Measurements from ENCODE around the gene EFCAB11.

The EFCAB11 gene

GRCh38 chr14:89853936-89854693 is 100.4 kb downstream of the EFCAB11 start:
- no peak for ATAC-seq
- TF ChIP-seq ESRRG (CRISPR knock-in tag; IDR thresholded peaks at IDR 0.05) (no peak), TOX (CRISPR knock-in tag; IDR thresholded peaks at IDR 0.05; ENCODE audit: borderline replicate concordance) (no peak), ZC3H10 (CRISPR knock-in tag; IDR thresholded peaks at IDR 0.05) (no peak)

DNA sequence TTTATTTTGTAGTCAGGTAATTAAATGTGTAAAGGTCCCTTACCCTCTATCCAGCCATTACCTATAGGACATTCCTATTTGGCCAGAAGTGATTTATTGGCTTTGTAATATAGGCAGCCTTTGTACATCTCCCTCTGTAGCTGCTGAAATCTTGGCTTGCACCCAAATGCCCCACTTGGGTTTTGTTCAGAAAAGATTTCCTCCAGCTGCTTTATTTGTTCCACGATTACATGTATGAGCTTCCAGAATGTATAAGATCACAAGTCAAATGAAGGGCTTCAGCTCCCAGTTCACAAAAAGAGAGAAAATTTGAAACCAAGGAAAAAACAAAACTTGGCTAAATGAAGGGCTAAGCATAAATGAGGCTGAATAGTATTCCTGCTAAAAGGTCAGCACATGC is 103.4 kb downstream of the EFCAB11 start:
- ATAC-seq, result no peak
- no peak for TF ChIP-seq ESRRG (CRISPR knock-in tag; IDR thresholded peaks at IDR 0.05)
- TF ChIP-seq CSDC2 (CRISPR knock-in tag; IDR thresholded peaks at IDR 0.05), result no peak
- no peak for TF ChIP-seq ZNF70 (CRISPR knock-in tag; IDR thresholded peaks at IDR 0.05)
- no peak for TF ChIP-seq ZFP30 (CRISPR knock-in tag; IDR thresholded peaks at IDR 0.05)
- TF ChIP-seq BACH2 (CRISPR knock-in tag; IDR thresholded peaks at IDR 0.05; ENCODE audit: borderline replicate concordance), result no peak
- TF ChIP-seq TOX (CRISPR knock-in tag; IDR thresholded peaks at IDR 0.05; ENCODE audit: borderline replicate concordance), result no peak
- TF ChIP-seq GLIS3 (CRISPR knock-in tag; IDR thresholded peaks at IDR 0.05), result no peak
- TF ChIP-seq, protein P1, sequence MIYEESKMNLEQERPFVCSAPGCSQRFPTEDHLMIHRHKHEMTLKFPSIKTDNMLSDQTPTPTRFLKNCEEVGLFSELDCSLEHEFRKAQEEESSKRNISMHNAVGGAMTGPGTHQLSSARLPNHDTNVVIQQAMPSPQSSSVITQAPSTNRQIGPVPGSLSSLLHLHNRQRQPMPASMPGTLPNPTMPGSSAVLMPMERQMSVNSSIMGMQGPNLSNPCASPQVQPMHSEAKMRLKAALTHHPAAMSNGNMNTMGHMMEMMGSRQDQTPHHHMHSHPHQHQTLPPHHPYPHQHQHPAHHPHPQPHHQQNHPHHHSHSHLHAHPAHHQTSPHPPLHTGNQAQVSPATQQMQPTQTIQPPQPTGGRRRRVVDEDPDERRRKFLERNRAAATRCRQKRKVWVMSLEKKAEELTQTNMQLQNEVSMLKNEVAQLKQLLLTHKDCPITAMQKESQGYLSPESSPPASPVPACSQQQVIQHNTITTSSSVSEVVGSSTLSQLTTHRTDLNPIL (CRISPR knock-in tag; IDR thresholded peaks at IDR 0.05; ENCODE audit: low read depth), result no peak
- no peak for TF ChIP-seq ZNF565 (CRISPR knock-in tag; conservative IDR thresholded peaks at IDR 0.05; ENCODE audit: low read depth)
- no peak for TF ChIP-seq ISL1 (CRISPR knock-in tag; IDR thresholded peaks at IDR 0.05)

- TF ChIP-seq TOX (CRISPR knock-in tag; IDR thresholded peaks at IDR 0.05; ENCODE audit: borderline replicate concordance) (no peak), ZNF8 (CRISPR knock-in tag; IDR thresholded peaks at IDR 0.05) (no peak)
- ATAC-seq, result no peak
Measured at GRCh38 chr14:89849931-89850330, 104.6 kb downstream of the EFCAB11 start.

- TF ChIP-seq PPARA (CRISPR knock-in tag; IDR thresholded peaks at IDR 0.05; ENCODE audit: borderline replicate concordance) (no peak), CSDC2 (CRISPR knock-in tag; IDR thresholded peaks at IDR 0.05) (no peak), ISL1 (CRISPR knock-in tag; IDR thresholded peaks at IDR 0.05) (no peak), SNAI2 (CRISPR knock-in tag; IDR thresholded peaks at IDR 0.05) (no peak), GLIS3 (CRISPR knock-in tag; IDR thresholded peaks at IDR 0.05) (no peak), ZFP3 (CRISPR knock-in tag; IDR thresholded peaks at IDR 0.05) (no peak), BACH2 (CRISPR knock-in tag; IDR thresholded peaks at IDR 0.05; ENCODE audit: borderline replicate concordance) (no peak), ZNF565 (CRISPR knock-in tag; conservative IDR thresholded peaks at IDR 0.05; ENCODE audit: low read depth) (no peak), ZFP30 (CRISPR knock-in tag; IDR thresholded peaks at IDR 0.05) (no peak), CSRNP3 (CRISPR knock-in tag; IDR thresholded peaks at IDR 0.05) (no peak)
- TF ChIP-seq, protein P1 (CRISPR knock-in tag; IDR thresholded peaks at IDR 0.05; ENCODE audit: low read depth), result no peak
- no peak for ATAC-seq
Measured at GRCh38 chr14:89848165-89848564, 106.4 kb downstream of the EFCAB11 start.

DNA sequence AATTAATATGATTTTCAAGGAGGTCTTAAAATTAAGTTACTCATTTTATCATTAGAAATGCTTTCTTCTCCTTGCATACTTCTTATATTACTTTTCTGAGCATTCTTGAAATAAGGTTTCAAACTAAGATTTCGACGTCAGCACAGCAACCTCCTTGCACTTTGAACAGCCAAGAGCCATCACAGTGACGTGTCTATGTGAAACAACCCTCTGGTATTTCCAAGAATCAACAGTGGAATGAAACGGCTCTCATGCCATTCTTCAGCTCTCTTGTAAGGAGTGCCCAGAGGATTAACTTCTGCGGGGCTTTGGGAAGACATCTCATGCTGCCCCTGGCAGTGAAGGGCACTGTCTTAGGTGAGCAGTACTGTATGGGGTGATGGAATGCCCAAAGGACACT is 109.2 kb downstream of the EFCAB11 start:
- peak; percentile 73 for ATAC-seq
- no peak for TF ChIP-seq ZNF565 (CRISPR knock-in tag; conservative IDR thresholded peaks at IDR 0.05; ENCODE audit: low read depth)
- TF ChIP-seq, protein P2, sequence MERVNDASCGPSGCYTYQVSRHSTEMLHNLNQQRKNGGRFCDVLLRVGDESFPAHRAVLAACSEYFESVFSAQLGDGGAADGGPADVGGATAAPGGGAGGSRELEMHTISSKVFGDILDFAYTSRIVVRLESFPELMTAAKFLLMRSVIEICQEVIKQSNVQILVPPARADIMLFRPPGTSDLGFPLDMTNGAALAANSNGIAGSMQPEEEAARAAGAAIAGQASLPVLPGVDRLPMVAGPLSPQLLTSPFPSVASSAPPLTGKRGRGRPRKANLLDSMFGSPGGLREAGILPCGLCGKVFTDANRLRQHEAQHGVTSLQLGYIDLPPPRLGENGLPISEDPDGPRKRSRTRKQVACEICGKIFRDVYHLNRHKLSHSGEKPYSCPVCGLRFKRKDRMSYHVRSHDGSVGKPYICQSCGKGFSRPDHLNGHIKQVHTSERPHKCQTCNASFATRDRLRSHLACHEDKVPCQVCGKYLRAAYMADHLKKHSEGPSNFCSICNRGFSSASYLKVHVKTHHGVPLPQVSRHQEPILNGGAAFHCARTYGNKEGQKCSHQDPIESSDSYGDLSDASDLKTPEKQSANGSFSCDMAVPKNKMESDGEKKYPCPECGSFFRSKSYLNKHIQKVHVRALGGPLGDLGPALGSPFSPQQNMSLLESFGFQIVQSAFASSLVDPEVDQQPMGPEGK (CRISPR knock-in tag; IDR thresholded peaks at IDR 0.05; ENCODE audit: borderline replicate concordance), result no peak
- TF ChIP-seq ZFP3 (CRISPR knock-in tag; IDR thresholded peaks at IDR 0.05), result no peak
- no peak for TF ChIP-seq CSRNP3 (CRISPR knock-in tag; IDR thresholded peaks at IDR 0.05)
- no peak for TF ChIP-seq GLIS3 (CRISPR knock-in tag; IDR thresholded peaks at IDR 0.05)
- no peak for TF ChIP-seq PPARA (CRISPR knock-in tag; IDR thresholded peaks at IDR 0.05; ENCODE audit: borderline replicate concordance)
- no peak for TF ChIP-seq SNAI2 (CRISPR knock-in tag; IDR thresholded peaks at IDR 0.05)
- TF ChIP-seq POU6F1 (CRISPR knock-in tag; IDR thresholded peaks at IDR 0.05; ENCODE audit: borderline replicate concordance, low read depth), result no peak
- TF ChIP-seq ZNF70 (CRISPR knock-in tag; IDR thresholded peaks at IDR 0.05), result no peak
- TF ChIP-seq ZNF8 (CRISPR knock-in tag; IDR thresholded peaks at IDR 0.05), result no peak
- no peak for TF ChIP-seq RARB (CRISPR knock-in tag; IDR thresholded peaks at IDR 0.05)
- TF ChIP-seq, protein P1 (CRISPR knock-in tag; IDR thresholded peaks at IDR 0.05; ENCODE audit: low read depth), result no peak
